NCI-H2029 (cell line): ENCODE data around the gene S100A12.
A peak's percentile ranks its signal among the peaks of the same experiment; 100 is the strongest.

ENCODE experiments used
- DNase-seq: peaks from one replicate; lab custom pipeline; 2025; lab: John Stamatoyannopoulos, UW

S100A12 gene

GRCh38 chr1:153397051-153397923, 21.9 kb upstream of the S100A12 start:
- no peak for DNase-seq

GRCh38 chr1:153396461-153396860, 21.0 kb upstream of the S100A12 start:
- DNase-seq = no peak

DNA sequence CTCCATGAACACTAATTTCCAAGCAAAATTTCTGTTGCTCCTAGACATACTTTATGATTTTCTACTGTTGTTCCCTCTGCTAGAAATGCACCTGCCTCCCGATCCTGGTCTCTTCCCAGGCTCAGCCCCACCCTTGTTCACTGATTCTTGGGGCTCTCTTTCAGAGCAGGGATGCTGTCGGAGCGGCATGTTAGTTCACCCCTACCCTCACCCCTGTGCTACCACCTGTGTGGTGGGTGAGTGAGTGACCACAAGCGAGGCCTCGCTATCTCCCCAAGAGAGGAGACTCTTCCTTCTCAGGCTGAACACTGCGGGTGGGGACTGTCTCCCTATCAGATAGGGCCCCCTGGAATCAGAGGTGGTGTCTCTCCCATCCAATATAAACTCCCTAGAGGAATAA, 20.4 kb upstream of the S100A12 start:
- DNase-seq = no peak

DNA sequence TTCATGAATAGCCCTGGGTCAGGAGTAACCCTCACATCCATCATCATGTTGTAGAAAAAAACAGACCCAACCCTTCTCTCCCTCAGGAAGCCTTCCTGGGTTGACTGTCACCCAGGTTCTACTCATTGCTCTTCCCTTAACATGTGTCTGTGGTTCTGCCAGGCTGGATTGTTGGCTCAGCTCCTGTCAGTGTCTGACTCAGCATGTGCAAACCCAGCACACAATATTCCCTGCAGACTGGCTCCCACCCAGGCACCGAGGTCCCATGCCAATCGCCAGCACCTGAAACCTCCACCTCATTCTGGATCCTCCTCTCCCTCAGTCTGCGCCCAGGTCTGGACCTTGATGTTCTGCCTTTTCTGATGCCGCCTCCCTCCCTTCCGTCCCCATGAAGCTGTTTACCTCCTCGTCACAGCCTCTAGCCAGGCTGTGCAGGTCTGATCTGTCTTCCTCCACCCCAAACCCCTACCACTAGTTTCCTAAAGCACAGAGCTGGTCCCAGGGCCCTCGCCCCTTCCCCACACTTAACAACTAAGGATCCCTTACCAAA, 19.8 kb upstream of the S100A12 start:
- no peak for DNase-seq

- no peak for DNase-seq
Observed at GRCh38 chr1:153394391-153394790, 19.0 kb upstream of the S100A12 start.

- no peak for DNase-seq
Observed at GRCh38 chr1:153393926-153394325, 18.5 kb upstream of the S100A12 start.

- no peak for DNase-seq
Observed at GRCh38 chr1:153392822-153393221, 17.4 kb upstream of the S100A12 start.

- DNase-seq = no peak
Observed at GRCh38 chr1:153392258-153392657, 16.8 kb upstream of the S100A12 start.

DNA sequence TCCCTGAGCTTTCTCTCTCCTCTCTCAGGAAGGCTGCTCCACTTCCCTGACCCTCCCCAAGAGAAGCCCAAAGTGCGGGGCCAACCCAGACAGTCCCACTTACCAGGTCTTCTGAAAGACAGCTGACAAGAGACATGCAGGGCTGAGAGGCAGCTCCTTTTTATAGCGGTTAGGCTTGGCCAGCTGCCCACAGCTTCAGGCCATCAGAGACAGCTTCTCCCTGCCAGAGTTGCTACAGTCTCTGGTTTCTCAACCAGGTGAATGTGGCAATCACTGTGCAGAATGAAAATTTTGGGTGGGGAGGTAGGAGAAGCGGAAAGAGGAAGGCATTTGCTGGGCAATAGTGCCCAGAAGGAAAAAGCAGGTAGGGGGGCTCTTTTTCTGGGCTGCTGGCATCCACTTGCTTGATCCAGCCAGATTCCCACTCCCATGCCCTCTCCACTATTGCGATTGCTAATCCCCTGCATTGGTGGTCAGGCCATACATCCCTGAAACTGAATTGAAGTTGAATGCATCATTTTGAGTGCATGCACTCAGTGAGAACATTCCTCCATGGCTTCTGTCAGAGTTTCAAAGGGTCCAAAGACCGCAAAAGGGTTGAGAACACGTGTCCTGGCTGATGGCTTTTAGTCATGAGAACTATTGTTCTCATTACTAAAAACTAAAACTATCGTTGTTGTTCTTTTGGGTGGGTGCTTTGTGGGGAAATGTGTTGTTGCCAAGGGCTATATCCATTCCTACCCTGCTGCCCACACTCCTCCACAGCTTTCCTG, 15.7 kb upstream of the S100A12 start, which contains the start of gene S100A8:
Gene S100A8 (minus strand): TSS at position 136 of the 773 bp plus-strand sequence. CDS start 538 bp downstream, outside the sequence.
- DNase-seq = peak; percentile 23

DNA sequence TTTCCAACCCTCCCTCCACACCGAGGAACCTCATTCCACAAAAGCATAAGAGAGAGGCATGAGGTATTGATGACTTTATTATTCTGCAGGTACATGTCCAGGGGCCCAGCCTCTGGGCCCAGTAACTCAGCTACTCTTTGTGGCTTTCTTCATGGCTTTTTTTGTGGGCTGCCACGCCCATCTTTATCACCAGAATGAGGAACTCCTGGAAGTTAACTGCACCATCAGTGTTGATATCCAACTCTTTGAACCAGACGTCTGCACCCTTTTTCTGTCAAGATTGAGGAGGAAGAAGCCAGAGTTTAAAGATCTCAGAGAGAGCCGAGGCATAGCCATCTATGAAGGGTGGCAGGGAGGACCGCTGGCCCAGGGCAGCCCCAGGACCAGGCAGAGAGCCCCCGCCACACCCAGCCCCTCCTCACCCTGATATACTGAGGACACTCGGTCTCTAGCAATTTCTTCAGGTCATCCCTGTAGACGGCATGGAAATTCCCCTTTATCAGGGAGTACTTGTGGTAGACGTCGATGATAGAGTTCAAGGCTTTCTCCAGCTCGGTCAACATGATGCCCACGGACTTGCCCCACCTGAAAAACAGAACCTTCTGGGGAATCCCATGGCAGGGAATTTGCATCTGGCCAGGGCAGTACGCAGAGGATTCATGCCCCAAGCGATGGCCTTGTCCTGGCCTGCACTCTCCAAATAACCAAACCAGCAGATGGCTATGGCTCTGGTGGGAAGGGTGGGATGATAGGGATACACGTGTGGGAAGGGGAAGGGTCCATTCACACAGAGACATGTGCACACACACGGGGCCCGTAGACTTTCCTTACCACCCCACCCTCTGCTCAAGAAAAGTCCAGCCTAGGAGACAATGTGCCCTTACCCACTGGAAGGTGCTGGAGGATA, 14.8 kb upstream of the S100A12 start:
- DNase-seq = no peak

DNA sequence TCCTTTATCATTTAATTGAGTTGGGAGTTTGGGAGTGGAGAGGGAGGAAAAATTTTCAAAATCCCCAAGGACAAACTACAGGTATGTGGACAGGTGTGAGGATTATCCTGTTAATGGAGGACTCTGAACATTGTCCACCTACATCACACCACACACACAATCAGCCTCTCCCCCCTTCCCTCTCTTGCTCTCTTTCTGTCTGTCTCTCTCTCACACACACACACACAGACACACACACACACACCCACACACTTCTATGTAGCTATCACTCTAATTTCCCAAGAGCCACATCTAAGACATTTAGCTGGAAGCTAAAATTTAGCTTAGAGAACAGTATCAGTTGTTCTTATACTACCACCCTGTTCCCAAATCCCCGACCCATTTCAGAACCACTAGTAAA, 14.0 kb upstream of the S100A12 start:
- no peak for DNase-seq

DNA sequence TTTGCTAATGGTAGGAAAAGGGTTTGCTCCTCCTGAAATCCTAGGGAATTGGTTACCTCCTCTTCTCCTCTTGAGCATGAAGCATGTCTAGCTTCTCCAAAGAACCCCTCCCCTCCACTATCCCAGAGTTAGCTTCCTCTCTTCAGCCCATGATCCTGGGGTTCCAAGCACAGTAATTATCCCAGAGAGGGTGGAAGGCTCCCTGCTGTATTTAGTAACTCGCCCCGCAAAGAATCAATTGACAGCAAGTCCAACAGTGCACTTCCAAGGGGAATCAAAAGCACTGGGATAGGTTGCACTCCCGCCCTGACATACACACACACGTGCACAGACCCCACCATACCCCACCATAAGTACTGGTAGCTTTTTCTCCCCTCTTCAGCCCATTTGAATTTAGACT, 12.4 kb upstream of the S100A12 start:
- no peak for DNase-seq

GRCh38 chr1:153387001-153387400, 11.6 kb upstream of the S100A12 start:
- DNase-seq = no peak

- no peak for DNase-seq
Observed at GRCh38 chr1:153386500-153386901, 11.1 kb upstream of the S100A12 start.

DNA sequence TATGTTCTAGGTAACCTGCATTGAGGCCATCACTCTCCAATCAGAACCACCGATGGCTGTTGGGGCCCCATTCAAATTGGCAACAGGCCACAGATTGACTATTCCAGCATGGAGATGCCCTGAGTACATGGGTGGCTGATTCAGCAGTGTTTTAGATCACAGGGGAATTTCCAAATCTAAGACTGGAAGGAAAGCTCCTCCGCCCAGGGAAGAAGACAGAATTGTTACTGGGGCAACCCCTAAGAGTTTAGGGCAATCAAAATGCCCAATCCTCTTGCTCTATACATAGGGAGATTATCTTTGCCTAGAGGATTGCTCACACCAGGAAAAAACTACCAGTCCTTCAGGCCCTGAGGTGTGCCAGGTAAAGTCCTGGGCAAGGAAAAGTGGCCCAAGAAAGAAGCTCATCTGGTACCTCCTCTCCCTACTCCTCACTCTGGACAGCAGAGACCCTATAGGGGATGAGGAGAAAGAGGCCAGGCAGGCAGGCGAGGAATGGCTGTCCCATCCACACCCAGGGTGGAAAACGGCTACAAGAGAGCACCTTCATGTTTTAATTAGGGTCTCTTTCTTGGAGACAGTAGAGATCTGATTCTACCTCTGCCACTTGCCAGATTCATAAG, 9.6 kb upstream of the S100A12 start:
- DNase-seq = no peak

DNA sequence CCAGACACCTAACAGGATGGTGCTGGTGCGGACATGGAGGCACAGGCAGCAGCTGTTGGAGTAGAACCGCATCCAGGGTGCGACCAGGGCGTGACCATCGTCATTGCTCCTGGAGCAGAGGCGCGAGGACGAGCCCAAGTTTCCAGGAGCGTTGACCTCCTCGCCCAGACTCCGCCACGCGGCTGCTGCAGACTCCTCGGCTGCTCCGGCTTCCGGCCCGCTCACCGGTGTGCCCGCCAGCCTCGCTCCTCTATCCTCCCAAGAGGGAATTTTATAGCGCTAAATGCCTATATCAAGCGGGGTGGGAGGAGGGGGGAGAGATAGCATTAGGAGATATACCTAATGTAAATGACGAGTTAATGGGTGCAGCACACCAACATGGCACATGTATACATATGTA, 5.3 kb upstream of the S100A12 start:
- no peak for DNase-seq

GRCh38 chr1:153379591-153379990, 4.2 kb upstream of the S100A12 start:
- no peak for DNase-seq

GRCh38 chr1:153374071-153374470, 1.4 kb downstream of the S100A12 start:
- DNase-seq = no peak

- DNase-seq = no peak
Observed at GRCh38 chr1:153372571-153372970, 2.9 kb downstream of the S100A12 start.

DNA sequence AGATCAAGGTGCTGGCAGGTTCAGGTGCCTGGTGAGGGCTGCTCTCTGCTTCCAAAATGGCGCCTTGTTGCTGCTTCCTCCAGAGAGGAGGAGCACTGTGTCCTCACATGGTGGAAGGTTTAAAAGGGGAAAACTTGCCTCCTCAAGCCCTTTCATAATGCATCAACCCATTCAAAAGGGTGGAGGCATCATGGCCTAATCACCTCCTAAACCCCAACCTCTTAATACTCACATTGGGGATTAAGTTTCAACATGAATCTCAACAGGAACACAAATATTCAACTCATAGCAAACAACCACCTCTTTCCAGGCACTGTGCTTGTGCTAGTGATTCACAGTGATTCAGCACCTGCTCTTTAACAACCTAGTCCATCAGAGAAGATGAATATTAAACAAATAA, 4.2 kb downstream of the S100A12 start:
- DNase-seq = no peak

DNA sequence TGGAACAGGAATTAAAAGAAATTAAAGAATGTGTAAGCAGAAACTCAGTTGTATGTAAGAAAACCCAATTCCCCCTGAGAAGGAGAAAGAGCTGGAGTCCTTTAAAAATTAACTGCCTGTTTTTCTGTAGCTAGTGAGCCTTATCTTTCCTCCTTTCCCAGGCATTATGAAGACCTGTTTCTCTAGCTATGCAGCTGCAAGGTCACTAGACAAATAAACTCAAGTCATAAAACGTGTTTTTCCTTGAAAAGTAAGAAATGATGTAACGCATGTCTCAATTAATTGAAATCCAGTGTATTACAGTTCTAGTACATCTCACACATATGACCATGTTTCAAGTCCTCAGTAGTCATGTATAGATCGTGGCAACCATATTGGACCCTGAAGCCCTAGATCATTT, 5.3 kb downstream of the S100A12 start:
- no peak for DNase-seq
